ENCODE measurements around the gene SLC17A2. TPM values are rescaled to one million over a fixed set of nuclear protein-coding genes. Genes with fewer than 3 reads are reported as not detected.

SLC17A2 gene
- total RNA-seq, 2 experiments from 2014 or later = 0.07 TPM; not detected in 1

- H3K27me3 Mint-ChIP-seq = no peaks in the 10 kb centered on the region
- H3K4me1 Mint-ChIP-seq = peaks cover 66% of the 10 kb centered on the region
- POLR2A ChIA-PET = interaction anchor here (0.5 kb wide), 1 partner anchor 1546 kb away, joined by 4 read pairs; no protein-coding TSS in a partner anchor
- CTCF ChIA-PET = interaction anchor here (0.9 kb wide), 1 partner anchor 86 kb away, joined by 3 read pairs; no protein-coding TSS in a partner anchor
- intact Hi-C loops (cut with DNase I, micrococcal nuclease) = loop anchor here in 1 of 2 experiments (10.0 kb wide), 1 partner anchor 782 kb away; no protein-coding TSS in a partner anchor
- peak overlapping the region; percentile 79 for H3K27ac Mint-ChIP-seq
- DNase-seq (no peak), ATAC-seq (no peak)
- H3K4me3 Mint-ChIP-seq = no peak overlapping the region
- H3K36me3 Mint-ChIP-seq (ENCODE audit: low read depth) = peaks cover 4% of the 10 kb centered on the region
- H3K9me3 Mint-ChIP-seq (ENCODE audit: low read depth) = peaks cover 8% of the 10 kb centered on the region
Measured at GRCh38 chr6:25916789-25917490, 13.6 kb downstream of the SLC17A2 start.

- Mint-ChIP-seq H3K36me3 (ENCODE audit: low read depth) (peaks cover 4% of the 10 kb centered on the region), H3K27ac (peak overlapping the region; percentile 67), H3K4me1 (peaks cover 72% of the 10 kb centered on the region), H3K9me3 (ENCODE audit: low read depth) (peaks cover 8% of the 10 kb centered on the region), H3K27me3 (no peaks in the 10 kb centered on the region), H3K4me3 (no peak overlapping the region)
- ATAC-seq (no peak), DNase-seq (no peak)
- intact Hi-C loops (cut with DNase I, micrococcal nuclease) = loop anchor here in 1 of 2 experiments (10.0 kb wide), 1 partner anchor 782 kb away; no protein-coding TSS in a partner anchor
- ChIA-PET POLR2A (no interaction called here), CTCF (interaction anchor here (0.8 kb wide), 1 partner anchor 10 kb away, joined by 3 read pairs; no protein-coding TSS in a partner anchor)
Measured at GRCh38 chr6:25916330-25916729, 14.2 kb downstream of the SLC17A2 start.

- Mint-ChIP-seq H3K4me1 (peaks cover 63% of the 10 kb centered on the region), H3K9me3 (ENCODE audit: low read depth) (peaks cover 8% of the 10 kb centered on the region), H3K27me3 (no peaks in the 10 kb centered on the region), H3K36me3 (ENCODE audit: low read depth) (peaks cover 4% of the 10 kb centered on the region), H3K4me3 (no peak overlapping the region), H3K27ac (peak overlapping the region; percentile 75)
- peak; percentile 44 for DNase-seq
- ATAC-seq = peak; percentile 67
- CTCF ChIA-PET = interaction anchor here (0.6 kb wide), 1 partner anchor 93 kb away, joined by 4 read pairs; no protein-coding TSS in a partner anchor
- POLR2A ChIA-PET = no interaction called here
- intact Hi-C loops (cut with DNase I, micrococcal nuclease) = loop anchor here (1.0 to 10.0 kb wide), 3 partner anchors 32 to 779 kb away; partner anchors contain the start of gene TRIM38 (in 1 of the 2)
Measured at GRCh38 chr6:25913741-25914140, 16.8 kb downstream of the SLC17A2 start.

GRCh38 chr6:25911351-25911750 lies 19.1 kb downstream of the SLC17A2 start:
- CTCF ChIA-PET = interaction anchor here (1.1 to 1.4 kb wide), 2 partner anchors 12 to 29 kb away, joined by 3 to 5 read pairs; no protein-coding TSS in a partner anchor
- no peak for ATAC-seq
- peak overlapping the region; percentile 42 for H3K27ac Mint-ChIP-seq

GRCh38 chr6:25907475-25908014 lies 22.9 kb downstream of the SLC17A2 start:
- intact Hi-C loops (cut with DNase I, micrococcal nuclease) = no loop called here
- Mint-ChIP-seq H3K4me1 (peaks cover 21% of the 10 kb centered on the region), H3K9me3 (ENCODE audit: low read depth) (no peaks in the 10 kb centered on the region), H3K27me3 (peaks cover 3% of the 10 kb centered on the region), H3K36me3 (ENCODE audit: low read depth) (no peaks in the 10 kb centered on the region), H3K4me3 (no peak overlapping the region), H3K27ac (no peak overlapping the region)
- POLR2A ChIA-PET = no interaction called here
- no peak for DNase-seq
- CTCF ChIA-PET = no interaction called here
- no peak for ATAC-seq

More at GRCh38 chr6:25911351-25911750, 19.1 kb downstream of the SLC17A2 start:
- DNase-seq = no peak
- no peaks in the 10 kb centered on the region for H3K27me3 Mint-ChIP-seq
- H3K4me1 Mint-ChIP-seq = peaks cover 49% of the 10 kb centered on the region
- H3K9me3 Mint-ChIP-seq (ENCODE audit: low read depth) = peaks cover 3% of the 10 kb centered on the region
- H3K36me3 Mint-ChIP-seq (ENCODE audit: low read depth) = peaks cover 2% of the 10 kb centered on the region
- POLR2A ChIA-PET = no interaction called here
- intact Hi-C loops (cut with DNase I, micrococcal nuclease) = loop anchor here (1.0 to 10.0 kb wide), 3 partner anchors 30 to 777 kb away; partner anchors contain the start of gene TRIM38 (in 1 of the 2)
- no peak overlapping the region for H3K4me3 Mint-ChIP-seq

GRCh38 chr6:25903467-25904099 lies 26.9 kb downstream of the SLC17A2 start:
- CTCF ChIA-PET = interaction anchor here (0.6 to 1.0 kb wide), 2 partner anchors 45 to 89 kb away, joined by 3 read pairs; no protein-coding TSS in a partner anchor

GRCh38 chr6:25902071-25902470 lies 28.4 kb downstream of the SLC17A2 start:
- ChIA-PET CTCF (interaction anchor here (0.8 to 1.9 kb wide), 3 partner anchors 15 to 90 kb away, joined by 3 to 4 read pairs (median 3); no protein-coding TSS in a partner anchor), POLR2A (interaction anchor here (0.6 kb wide), 1 partner anchor 645 kb away, joined by 7 read pairs; no protein-coding TSS in a partner anchor)
- ATAC-seq (no peak), DNase-seq (no peak)
- H3K4me3 Mint-ChIP-seq = no peak overlapping the region
- peaks cover 10% of the 10 kb centered on the region for H3K4me1 Mint-ChIP-seq
- intact Hi-C loops (cut with DNase I, micrococcal nuclease) = no loop called here
- H3K27me3 Mint-ChIP-seq = peaks cover 5% of the 10 kb centered on the region
- H3K27ac Mint-ChIP-seq = no peak overlapping the region
- H3K9me3 Mint-ChIP-seq (ENCODE audit: low read depth) = no peaks in the 10 kb centered on the region
- H3K36me3 Mint-ChIP-seq (ENCODE audit: low read depth) = no peaks in the 10 kb centered on the region

More at GRCh38 chr6:25903467-25904099, 26.9 kb downstream of the SLC17A2 start:
- H3K36me3 Mint-ChIP-seq (ENCODE audit: low read depth) = no peaks in the 10 kb centered on the region
- H3K4me1 Mint-ChIP-seq = peaks cover 13% of the 10 kb centered on the region
- H3K4me3 Mint-ChIP-seq = no peak overlapping the region
- no peak overlapping the region for H3K27ac Mint-ChIP-seq
- ATAC-seq (no peak), DNase-seq (no peak)
- POLR2A ChIA-PET = no interaction called here
- no peaks in the 10 kb centered on the region for H3K9me3 Mint-ChIP-seq (ENCODE audit: low read depth)
- intact Hi-C loops (cut with DNase I, micrococcal nuclease) = no loop called here
- H3K27me3 Mint-ChIP-seq = peaks cover 5% of the 10 kb centered on the region

GRCh38 chr6:25900843-25901242 lies 29.6 kb downstream of the SLC17A2 start:
- Mint-ChIP-seq H3K9me3 (ENCODE audit: low read depth) (no peaks in the 10 kb centered on the region), H3K36me3 (ENCODE audit: low read depth) (no peaks in the 10 kb centered on the region), H3K27ac (peak overlapping the region; percentile 63), H3K4me1 (peaks cover 10% of the 10 kb centered on the region), H3K4me3 (no peak overlapping the region), H3K27me3 (peaks cover 5% of the 10 kb centered on the region)
- intact Hi-C loops (cut with DNase I, micrococcal nuclease) = no loop called here
- POLR2A ChIA-PET = no interaction called here
- CTCF ChIA-PET = interaction anchor here (1.9 kb wide), 1 partner anchor 14 kb away, joined by 4 read pairs; no protein-coding TSS in a partner anchor
- ATAC-seq (no peak), DNase-seq (no peak)

- Mint-ChIP-seq H3K27ac (no peak overlapping the region), H3K36me3 (ENCODE audit: low read depth) (no peaks in the 10 kb centered on the region), H3K4me1 (peaks cover 10% of the 10 kb centered on the region), H3K27me3 (peaks cover 5% of the 10 kb centered on the region), H3K9me3 (ENCODE audit: low read depth) (no peaks in the 10 kb centered on the region), H3K4me3 (no peak overlapping the region)
- ATAC-seq (no peak), DNase-seq (no peak)
- intact Hi-C loops (cut with DNase I, micrococcal nuclease) = no loop called here
- ChIA-PET CTCF (interaction anchor here (0.7 to 1.9 kb wide), 6 partner anchors 11 to 634 kb away, joined by 3 to 5 read pairs (median 4); no protein-coding TSS in a partner anchor), POLR2A (no interaction called here)
Measured at GRCh38 chr6:25899580-25900408, 30.7 kb downstream of the SLC17A2 start.

GRCh38 chr6:25899123-25899522 lies 31.4 kb downstream of the SLC17A2 start:
- H3K27me3 Mint-ChIP-seq = peaks cover 5% of the 10 kb centered on the region
- no peak overlapping the region for H3K27ac Mint-ChIP-seq
- intact Hi-C loops (cut with DNase I, micrococcal nuclease) = no loop called here
- no peak overlapping the region for H3K4me3 Mint-ChIP-seq
- H3K4me1 Mint-ChIP-seq = peaks cover 10% of the 10 kb centered on the region
- H3K36me3 Mint-ChIP-seq (ENCODE audit: low read depth) = no peaks in the 10 kb centered on the region
- ChIA-PET POLR2A (no interaction called here), CTCF (interaction anchor here (1.3 to 1.9 kb wide), 3 partner anchors 11 to 110 kb away, joined by 3 to 5 read pairs (median 4); no protein-coding TSS in a partner anchor)
- ATAC-seq (no peak), DNase-seq (no peak)
- no peaks in the 10 kb centered on the region for H3K9me3 Mint-ChIP-seq (ENCODE audit: low read depth)

Data from activated CD4-positive, alpha-beta T cell treated with anti-CD3 and anti-CD28 coated beads for 36 hours (primary cell).